GM04503 (cell line): ENCODE results near the gene BDH2.

ENCODE experiments used
- DNase-seq: peaks from one replicate; pipeline ENCODE4 v3.0.0-alpha.2; 2012; ENCODE audit warnings: low read depth

The BDH2 gene

DNA sequence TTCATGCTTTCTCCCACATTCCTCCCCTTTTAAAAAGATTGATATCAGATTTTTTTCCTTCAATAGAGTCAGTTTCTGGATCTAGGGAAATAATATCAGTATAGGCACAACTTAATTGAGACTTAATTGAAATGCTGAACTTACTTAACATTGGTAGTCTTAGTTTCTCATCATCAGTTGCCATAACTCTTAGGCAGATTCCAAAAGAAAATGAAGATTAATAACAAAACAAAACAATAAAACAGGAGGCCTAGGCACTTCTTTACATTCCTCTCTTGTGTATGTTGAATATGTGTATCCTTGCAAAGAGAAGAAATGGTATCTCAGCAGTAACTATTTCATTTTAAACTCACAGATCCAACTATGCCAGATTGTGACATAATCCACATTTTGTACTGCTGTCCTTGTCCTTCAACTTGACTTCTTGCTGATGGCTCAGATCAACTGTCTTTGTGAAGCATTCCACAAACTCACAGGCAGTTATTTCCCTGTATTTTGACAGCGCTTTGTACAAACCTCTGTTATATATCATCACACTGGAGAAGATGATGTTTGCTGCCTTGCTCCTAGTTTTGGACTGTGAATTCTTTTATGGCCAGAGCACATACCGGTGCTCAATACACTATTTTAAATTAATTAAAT, 14.0 kb downstream of the BDH2 start:
- DNase-seq = no peak

DNA sequence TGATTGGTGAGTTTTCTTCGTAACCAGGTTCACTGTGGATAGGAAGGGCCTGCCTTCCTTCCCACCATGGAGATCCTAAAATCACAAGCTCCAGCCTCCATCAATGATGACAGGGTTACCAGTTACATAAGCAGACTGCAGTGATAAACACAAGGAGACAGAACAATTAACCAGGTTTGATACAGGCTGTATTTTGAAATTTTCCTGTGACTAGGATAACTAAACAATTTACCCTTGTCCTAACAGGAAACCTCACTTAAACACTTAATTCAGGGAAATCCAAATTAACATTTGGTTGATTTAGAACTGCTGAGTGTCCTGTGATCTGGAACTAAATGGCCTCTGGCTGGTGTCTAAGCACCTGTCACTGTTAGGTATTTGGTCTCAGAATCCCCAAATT, 20.0 kb downstream of the BDH2 start:
- no peak for DNase-seq

DNA sequence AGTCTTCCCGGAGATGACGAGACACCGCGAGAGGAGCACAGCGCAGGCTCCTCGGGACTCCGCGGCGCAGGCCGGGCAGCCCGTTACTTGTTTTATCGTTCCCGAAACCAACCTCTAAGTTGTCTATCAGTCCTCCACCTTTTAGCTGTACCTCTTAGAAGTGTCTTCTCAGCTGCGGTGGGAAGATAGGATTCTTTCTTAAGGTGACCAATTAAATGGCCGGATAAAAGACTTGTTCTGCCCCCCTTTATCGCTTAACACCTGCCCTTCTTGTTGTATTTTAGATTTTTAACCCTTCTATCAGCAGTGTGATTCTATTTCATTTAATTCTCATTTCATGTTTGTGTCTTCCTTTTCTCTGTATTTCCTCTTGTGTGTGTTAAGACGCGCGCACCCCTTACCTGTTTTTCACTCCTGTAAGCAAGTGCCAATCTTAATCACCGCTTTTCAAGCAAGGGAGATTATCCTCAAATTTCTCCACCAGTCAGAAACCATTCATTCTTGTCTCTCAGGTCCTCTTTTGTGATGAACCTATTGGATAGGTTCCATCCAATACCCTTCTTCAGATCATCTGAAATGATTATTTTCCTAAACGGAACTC, 22.8 kb downstream of the BDH2 start, which contains the start of gene SLC9B2:
TSS of gene SLC9B2 (minus strand) at position 15 of the 601 bp plus-strand sequence. CDS start 9,211 bp downstream, outside the sequence.
- DNase-seq = no peak

DNA sequence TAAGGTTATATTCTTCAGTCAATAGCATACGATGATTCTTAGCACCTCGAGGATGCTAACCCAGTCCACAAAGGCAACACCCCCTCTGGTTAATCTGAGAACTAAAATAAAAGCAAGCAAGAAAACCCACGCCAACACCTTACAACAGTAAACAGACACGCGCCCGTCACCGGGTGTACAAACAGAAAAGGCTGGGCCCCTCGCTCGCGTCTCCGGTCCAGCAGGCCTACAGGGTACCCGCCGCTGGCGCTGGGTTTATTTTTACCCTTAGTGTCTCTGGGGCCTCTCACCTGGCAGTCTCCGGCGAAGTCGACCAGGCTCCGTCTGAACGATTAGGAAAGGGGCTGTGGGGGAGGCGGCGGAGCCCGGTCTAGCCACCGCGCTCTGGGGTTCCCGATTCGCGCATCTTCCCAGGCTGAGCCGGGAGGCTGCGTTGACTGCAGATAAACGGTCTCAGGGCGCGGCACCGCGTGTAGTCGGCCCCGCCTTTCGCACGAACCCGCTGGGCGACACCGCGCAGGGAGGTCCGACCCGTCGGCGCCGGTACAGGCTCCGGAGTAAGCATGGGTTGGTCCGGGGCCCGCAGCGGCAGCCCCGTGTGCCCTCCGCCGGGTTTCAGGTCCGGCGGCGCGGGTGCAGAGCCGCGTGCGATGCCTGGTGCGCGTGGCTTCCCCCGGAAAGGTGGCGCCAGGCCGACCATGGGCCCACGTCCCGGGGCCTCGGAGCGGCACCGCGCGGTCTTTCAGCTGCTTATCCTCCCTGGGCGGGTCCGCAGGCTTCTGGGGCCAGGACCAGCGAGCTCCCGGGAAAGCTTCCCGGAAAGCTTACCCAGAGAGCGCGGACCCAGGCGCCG, 23.5 kb downstream of the BDH2 start:
- DNase-seq = no peak

DNA sequence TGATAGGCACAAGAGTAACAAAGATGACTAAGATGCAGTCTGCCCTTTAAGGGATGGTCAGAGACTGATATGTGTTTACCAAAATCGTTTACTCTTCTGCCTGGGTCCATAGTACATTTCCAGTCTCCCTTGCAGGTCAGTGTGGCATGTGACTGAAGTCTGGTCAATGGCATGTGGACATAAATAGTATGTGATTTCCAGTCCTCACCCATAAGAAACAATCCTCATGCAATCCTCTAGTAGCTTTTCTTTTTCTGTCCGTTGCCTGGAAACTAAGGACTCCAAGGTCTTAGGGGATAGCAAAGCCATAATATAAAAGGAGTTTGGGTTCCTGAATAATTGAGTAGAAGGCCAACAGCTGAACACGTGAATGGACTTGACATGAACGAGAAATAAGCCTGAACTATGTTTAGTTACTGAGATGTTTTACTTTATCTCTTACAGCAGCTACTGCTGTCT, 24.2 kb downstream of the BDH2 start:
- no peak for DNase-seq

DNA sequence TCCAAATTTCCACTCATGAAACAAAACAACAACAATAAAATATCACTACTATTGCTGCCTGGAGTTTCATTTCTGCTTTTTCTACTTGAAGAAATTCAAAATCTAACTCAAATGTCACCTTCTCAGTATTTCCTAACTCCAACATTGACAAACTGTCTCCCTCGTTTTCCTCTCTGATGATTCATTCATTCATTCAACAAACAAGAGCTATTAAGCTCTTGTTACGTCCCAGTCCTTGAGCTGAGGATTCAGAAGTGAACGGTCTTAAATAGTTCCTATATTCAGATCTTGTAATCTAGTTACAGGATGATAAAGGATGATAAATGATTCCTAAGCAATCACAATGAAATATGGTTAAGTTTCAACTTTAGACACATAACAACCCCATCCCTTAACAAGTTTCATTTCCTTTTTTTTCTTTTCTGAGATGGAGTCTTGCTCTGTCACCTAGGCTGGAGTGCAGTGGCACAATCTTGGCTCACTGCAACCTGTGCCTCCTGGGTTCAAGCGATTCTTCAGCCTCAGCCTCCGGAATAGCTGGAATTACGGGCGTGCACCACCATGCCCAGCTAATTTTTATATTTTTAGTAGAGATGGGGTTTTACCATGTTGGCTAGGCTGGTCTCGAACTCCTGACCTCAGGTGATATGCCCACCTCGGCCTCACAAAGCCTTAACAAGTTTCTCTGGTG, 24.7 kb downstream of the BDH2 start:
- DNase-seq = no peak

DNA sequence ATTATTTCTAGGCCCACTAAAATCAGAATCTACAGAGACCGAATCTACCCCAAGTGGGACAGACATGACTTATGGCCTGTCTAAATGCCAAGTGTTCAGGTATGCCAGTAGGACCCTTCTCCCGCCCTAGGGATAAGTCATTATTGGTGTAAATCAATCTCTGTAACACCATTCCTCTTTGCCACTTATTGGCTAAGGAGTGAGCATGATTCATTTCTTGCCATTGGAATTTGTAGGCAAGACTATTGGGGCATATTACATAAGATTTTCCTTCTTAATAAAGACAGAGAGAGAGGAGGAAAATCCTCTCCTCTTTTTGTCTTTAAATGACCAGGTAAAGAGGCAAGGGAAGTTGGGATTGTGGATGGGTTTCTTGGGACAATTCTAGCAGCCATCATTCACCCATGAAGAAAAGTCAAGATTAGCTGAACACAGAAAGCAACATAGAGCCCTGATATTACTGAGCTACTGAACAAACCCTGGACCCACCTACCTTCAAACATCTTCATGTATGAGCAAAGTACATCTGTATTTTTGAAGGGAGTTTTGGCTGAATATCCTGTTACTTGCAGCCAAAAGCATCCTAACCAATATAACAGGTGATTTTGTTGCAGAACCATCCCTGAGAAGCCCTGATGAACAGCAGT, 25.7 kb downstream of the BDH2 start:
- DNase-seq = no peak

DNA sequence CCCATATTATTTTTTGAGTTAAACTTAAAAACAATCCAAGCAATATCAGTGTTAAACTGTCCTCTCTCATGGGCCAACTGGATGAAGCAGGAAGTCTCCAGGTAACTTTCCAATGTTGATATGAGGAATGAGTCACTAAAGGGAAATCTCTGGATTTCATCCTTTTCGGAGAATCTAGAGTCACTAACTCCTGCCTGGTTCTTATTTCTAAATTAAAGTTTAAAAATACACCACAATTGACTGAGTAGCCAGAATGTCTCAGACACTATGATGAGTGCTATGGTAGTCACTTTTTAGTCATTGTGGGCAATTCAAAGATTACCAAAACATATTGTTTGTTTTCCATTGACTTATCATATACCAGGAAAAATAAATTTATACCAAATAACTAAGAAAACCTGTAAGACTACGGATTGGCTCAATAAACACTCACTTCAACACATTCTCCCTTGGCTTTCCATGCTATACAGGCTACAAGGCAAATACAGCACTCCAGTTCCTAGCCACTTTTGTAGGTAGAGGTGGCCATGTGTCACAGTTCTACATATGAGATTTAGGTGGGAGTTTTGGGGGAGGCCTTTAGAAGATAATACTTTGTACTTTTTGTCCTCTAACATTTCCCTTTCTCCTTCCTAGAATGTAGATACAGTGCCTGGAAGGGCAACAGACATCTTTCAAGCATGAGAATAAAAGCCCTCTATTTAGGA, 31.6 kb downstream of the BDH2 start:
- DNase-seq = no peak

DNA sequence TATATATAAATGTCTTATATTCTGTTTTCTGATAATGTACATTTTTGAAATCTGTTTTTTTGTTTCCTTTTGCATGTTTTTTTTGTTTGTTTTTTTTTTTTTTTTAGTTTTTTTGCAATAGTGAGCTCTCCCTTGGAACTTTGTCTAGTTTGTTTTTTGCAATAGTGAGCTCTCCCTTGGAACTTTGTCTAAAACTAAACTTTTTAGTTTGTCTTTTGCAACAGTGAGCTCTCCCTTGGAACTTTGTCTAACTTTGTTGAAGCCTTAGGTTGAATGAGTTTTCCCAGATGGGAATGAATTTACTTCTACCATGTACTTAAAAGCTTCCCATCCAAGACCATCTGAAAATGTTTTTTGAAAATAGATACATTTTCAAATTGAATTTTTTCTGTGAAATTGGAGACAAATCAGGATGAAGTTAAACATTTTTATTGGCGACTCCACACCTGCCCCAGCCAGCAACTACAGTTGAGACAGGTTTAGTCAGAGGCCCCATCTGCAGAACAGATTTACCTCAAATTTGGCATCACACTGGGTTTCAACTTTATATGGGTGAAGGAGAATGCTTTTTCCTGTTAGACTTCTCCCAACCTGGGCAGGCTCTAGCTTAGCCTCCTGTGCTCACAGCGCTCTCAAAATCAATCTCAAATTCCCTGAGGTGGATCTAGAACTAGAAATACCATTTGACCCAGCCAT, 39.0 kb downstream of the BDH2 start:
- no peak for DNase-seq

DNA sequence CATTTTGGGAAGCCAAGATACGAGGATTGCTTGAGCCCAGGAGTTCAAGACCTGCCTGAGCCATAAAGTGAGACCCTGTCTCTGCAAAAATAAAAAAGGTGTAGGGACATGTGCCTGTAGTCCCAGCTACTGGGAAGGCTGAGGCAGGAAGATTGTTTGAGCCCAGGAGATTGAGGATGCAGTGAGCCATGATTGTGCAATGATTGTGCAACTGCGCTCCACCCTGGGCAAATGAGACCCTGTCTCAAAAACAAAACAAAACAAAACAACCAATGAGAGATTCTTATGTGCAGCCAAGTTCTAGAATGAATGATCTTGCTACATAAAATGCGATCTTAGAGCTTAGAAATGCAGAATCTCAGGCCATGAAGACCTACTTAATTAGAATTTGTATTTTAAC, 45.6 kb downstream of the BDH2 start:
- DNase-seq = no peak

DNA sequence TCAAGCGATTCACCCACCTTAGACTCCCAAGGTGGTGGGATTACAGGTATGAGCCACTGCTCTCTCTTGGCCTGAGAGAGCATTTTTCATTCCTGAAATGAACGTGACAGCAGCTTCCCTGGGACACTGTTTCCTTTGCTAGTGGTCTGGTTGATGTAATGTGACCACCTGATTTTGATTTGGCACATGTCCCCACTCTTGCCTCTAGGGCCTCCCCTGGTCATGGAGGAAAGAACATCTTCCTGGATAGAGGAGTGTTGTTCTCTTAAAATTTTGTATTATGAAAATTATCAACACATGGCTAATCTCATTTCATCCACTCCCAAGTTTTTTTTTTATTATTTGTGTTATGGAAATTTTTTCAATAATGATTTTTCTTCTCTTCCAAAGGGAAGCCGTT, 46.9 kb downstream of the BDH2 start:
- DNase-seq = no peak

DNA sequence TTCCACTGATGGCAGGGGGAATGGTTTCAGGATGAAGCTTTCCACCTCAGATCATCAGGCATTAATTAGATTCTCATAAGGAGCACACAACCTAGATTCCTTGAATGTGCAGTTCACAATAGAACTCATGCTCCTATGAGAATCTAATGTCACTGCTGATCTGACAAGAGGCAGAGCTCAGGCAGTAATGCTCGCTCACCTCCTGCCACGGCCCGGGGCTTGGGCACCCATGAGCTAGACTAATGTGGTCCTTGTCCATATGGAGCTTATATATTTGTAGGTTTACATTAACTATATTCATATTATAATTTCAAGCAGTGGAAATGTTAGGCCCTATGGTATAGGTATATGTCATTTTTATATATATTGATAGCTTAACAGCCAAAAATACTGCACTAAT, 47.5 kb downstream of the BDH2 start:
- DNase-seq = no peak

DNA sequence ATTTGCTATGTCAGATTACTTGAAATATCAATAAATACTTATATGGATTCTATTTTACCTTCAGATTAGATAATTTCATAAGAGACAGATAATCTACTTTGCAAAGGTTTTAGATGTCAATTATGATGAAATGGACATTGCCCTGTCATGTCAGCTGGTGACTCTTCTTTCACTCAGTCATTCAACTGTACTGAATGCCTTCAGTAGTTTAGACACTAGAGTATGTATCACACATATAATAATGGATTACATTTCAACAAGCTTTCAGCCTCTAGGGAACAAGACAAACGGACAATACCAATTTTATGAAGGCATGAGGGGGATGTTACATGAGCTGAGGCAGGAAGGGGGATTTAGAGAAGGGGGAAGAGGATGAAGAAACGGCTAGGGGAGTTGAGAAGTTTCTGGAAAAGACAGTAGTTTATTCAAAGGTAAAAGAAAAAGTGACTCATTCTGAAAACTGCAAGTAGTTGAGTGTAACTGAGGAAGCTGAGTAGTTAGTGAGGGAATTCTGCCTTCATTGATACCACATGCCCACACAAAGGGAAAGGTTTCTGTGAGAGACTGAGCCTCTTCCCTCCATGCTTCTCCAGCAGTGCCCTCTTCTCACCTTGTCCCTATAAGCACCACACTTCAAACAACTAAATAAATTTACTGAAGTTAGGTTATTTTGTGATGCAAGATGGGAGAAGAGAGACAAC, 48.7 kb downstream of the BDH2 start:
- DNase-seq = no peak

DNA sequence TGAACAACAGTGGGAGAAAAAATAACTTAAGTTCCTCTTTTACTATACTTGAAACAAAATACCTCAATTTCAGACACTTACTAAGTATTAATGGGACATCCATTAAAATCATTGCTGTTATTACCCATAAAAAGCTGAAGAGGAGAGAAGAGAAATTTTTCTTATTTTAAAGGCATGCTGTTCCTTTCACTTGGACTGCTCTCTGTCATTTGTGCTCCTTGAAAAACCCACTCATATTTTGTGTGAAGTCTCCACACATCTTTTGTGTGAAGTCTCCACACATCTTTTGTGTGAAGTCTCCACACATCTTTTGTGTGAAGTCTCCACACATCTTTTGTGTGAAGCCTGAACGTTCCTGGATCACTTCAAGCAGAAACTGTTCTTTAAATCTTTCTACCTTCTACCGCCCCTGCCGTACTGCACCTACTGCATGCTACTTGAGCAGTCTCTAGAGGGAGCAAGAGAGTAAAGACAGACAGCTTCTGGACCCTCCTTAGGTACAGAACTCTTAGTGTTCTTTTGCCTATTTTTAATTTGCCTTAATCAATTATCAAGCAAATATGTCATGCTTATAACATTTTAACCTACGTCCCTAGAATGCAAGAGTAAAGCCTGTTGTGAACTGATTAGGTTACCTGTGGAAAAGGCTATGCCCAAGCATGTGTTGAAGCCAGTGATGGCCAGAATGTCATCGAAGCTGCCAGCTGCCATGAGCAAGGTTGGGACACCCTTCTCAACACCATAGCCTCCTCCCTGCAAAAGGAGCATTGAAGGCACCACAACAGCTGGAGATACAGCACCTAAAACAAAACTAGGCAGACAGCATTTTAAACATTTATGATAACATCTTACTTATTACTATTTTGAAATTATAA, 53.0 kb downstream of the BDH2 start:
- no peak for DNase-seq

DNA sequence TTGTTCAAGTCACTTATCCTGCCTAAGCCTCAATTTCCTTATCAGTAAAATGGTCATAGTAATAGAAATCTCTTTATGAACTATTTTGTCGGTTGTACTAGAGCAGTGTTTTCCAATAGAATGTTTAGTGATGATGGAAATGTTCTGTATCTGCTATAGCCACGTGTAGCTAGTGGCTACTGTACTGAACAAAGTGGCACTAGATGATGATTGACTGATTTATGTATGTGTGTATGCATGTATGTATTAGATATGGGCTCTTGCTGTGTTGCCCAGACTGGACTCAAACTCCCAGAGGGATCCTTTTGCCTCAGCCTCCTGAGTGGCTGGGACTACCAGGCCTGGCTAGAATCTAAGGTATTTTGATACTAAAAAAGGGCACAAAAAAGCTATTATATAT, 55.5 kb downstream of the BDH2 start:
- no peak for DNase-seq

DNA sequence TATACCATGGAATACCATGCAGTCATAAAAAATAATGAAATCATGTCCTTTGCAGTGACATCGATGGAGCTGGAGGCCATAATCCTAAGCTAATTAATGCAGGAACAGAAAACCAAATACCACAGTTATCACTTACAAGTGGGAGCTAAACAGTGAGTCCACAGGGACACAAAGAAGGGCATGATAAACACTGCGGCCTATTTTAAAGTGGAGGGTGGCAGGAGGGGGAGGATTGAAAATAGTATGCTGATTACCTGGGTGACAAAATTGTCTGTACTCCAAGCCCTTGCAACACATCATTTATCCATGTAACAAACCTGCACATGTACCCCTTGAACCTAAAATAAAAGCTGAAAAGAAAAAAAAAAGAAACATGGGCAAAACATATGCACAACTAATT, 63.5 kb downstream of the BDH2 start:
- DNase-seq = no peak

DNA sequence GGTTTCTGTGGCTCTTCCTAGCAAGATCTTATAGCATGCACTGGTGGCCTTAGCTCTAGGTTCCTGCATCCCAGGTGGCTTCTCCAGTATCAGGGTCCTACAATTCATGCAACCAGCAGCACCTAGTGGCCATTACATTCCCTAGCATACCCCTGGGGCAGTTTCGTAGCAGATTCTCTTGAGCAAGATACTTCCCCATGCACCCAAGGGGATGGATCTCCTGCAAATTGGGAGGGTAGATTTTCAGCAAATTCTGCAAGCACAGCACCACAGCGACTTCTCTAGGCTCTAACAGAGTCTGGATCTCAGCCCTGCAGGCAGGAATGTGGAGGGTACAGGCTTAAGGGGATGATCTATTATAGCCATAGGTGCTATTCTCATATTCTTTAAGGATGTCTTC, 67.1 kb downstream of the BDH2 start:
- no peak for DNase-seq

DNA sequence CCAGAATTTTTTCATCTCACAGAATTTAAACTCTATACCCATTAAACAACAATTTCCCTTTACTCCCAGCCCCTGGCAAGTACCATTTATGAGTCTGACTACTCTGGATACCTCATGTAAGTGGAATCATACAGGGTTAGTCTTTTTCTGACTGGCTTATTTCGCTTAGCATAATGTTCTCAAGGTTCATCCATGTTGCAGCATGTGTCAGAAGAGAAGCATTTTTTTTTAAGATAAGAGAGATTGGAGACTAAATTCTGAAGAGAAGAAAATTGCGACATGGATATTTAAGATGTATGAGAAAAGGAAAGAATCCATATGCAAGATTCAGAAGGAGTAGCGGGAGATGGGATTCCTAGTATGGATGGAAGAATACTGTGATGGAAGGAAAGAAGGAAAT, 68.8 kb downstream of the BDH2 start:
- no peak for DNase-seq

DNA sequence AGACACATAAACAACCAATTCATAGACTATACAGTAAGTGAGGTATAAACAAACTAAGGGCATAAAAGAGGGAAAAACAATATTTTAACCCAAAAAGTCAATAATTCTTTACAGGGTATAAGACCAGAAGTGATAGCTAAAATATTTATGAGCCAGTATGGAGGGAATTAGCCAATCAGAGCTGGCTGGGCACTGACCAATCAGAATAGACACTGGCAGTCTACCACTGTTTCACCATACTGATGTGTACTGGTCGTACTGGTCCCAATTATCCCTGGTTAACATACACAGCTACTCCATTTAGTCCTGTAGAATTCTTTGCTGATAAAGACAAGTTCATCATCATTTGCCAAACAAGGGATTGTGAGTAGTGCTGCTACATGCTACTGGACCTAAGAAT, 70.3 kb downstream of the BDH2 start:
- DNase-seq = no peak
